Measurements from ENCODE around the gene AHNAK2.
"Not testable (repeated sequence)": the region's sequence is repeated elsewhere in the genome, so short reads cannot be mapped to it uniquely, and the experiment has no call there.

The AHNAK2 gene

DNA sequence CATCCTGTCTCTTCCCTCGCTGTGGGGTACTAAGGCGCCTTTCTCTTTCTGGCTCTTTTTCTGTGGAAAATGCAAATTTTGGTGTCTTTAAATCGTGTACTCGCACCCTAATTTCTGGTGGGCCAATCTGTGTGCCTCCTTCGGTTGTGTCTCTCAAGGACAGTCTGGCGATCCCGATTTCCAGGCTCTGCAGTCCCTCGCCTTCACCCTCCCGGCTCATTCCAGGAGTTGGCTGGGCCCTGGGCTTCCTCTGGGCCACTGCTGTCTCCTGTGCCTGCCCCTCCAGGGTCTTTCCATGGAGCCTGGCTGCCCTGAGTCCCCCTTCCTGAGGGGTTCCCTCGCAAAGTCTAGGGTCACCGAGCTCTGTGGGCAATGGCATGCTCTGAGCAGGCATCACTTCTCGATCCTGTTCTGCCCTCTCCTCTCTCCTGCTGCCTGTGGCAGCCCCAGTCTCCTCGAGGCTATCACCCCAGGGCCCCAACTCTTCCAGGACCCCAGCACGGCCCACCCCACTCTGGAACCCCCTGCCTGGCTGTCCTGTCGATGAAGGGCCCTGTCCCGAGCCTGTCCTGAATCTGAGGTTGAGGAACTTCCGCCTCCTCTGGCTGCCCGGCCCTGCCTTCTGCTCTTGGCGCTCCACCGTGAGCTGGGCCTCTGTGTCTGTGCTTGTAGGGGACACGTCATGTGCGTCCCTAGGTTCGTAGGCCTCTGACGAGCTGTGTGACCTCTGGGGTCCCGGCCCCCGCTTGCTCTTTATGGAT, 24.1 kb downstream of the AHNAK2 start:
- no peak for DNase-seq (ENCODE audit: low spot score)

DNA sequence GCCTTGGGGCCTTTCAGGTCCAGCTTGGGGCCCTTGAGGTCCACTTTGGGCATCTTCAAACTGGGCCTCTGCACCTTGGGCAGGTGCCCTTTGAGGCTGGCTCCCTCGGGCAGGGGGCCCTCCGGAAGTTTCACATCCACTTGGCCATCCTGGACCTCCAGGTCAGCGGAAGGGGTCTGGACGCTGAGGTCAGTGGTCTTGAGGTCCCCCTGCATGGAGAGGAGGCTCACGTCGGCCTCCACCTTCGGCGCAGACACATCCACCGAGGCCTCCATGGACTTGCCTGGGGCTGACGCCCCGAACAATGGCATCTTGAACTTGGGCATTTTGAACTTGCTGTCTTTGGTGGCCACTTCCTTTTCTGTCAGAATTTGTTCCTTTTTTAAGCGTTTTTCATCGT, 25.1 kb downstream of the AHNAK2 start:
- no peak for DNase-seq (ENCODE audit: low spot score)

GRCh38 chr14:104951863-104952657, 26.1 kb downstream of the AHNAK2 start:
- DNase-seq (ENCODE audit: low spot score): not testable (repeated sequence)

DNA sequence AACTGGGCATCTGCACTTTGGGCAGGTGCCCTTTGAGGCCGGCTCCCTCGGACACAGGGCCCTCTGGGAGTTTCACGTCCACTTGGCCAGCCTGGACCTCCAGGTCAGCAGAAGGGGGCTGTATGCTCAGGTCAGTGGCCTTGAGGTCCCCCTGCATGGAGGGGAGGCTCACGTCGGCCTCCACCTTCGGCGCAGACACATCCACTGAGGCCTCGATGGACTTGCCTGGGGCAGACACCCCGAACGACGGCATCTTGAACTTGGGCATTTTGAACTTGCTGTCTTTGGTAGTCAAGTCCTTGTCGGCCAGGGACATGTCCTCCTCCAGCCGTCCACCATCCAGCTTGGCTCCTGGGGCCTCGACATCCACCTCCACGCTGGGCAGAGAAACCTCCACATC, 27.5 kb downstream of the AHNAK2 start:
- DNase-seq (ENCODE audit: low spot score): not testable (repeated sequence)

DNA sequence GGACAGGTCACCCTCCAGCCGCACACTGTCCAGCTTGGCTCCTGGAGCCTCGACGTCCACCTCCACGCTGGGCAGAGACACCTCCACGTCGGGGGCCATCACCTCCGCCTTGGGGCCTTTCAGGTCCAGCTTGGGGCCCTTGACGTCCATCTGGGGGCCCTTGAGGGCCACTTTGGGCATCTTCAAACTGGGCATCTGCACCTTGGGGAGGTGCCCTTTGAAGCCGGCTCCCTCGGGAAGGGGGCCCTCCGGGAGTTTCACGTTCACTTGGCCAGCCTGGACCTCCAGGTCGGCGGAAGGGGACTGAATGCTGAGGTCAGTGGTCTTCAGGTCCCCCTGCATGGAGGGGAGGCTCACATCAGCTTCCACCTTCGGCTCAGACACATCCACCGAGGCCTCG, 28.2 kb downstream of the AHNAK2 start:
- DNase-seq (ENCODE audit: low spot score): no peak

GRCh38 chr14:104949406-104949955, 28.7 kb downstream of the AHNAK2 start:
- not testable (repeated sequence) for DNase-seq (ENCODE audit: low spot score)

DNA sequence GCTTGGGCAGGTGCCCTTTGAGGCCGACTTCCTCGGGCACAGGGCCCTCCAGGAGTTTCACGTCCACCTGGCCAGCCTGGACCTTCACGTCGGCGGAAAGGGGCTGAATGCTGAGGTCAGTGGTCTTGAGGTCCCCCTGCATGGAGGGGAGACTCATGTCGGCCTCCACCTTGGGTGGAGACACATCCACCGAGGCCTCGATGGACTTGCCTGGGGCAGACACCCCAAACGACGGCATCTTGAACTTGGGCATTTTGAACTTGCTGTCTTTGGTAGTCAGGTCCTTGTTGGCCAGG, 29.5 kb downstream of the AHNAK2 start:
- DNase-seq (ENCODE audit: low spot score): no peak

GRCh38 chr14:104947881-104948735, 30.1 kb downstream of the AHNAK2 start:
- not testable (repeated sequence) for DNase-seq (ENCODE audit: low spot score)

DNA sequence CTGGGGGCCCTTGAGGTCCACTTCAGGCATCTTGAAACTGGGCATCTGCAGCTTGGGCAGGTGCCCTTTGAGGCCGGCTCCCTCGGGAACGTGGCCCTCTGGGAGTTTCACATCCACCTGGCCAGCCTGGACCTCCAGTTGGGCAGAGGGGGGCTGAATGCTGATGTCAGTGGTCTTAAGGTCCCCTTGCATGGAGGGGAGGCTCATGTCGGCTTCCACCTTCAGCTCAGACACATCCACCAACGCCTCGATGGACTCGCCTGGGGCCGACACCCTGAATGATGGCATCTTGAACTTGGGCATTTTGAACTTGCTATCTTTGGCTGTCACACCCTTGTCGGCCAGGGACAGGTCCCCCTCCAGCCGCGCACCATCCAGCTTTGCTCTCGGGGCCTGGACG, 31.0 kb downstream of the AHNAK2 start:
- DNase-seq (ENCODE audit: low spot score): not testable (repeated sequence)

GRCh38 chr14:104945986-104946965, 31.9 kb downstream of the AHNAK2 start:
- DNase-seq (ENCODE audit: low spot score): not testable (repeated sequence)

DNA sequence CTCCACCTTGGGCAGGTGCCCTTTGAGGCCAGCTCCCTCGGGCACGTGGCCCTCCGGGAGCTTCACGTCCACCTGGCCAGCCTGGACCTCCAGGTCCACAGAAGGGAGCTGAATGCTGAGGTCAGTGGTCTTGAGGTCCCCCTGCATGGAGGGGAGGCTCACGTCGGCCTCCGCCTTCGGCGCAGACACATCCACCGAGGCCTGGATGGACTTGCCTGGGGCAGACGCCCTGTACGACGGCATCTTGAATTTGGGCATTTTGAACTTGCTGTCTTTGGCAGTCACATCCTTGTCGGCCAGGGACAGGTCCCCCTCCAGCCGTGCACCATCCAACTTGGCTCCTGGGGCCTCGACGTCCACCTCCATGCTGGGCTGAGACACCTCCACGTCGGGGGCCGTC, 32.9 kb downstream of the AHNAK2 start:
- not testable (repeated sequence) for DNase-seq (ENCODE audit: low spot score)

- not testable (repeated sequence) for DNase-seq (ENCODE audit: low spot score)
These were observed 33.6 kb downstream of the AHNAK2 start for GRCh38 chr14:104944436-104945205.

GRCh38 chr14:104944016-104944308, 34.2 kb downstream of the AHNAK2 start:
- not testable (repeated sequence) for DNase-seq (ENCODE audit: low spot score)

- not testable (repeated sequence) for DNase-seq (ENCODE audit: low spot score)
These were observed 34.8 kb downstream of the AHNAK2 start for GRCh38 chr14:104943216-104944015.

- DNase-seq (ENCODE audit: low spot score): no peak
These were observed 35.6 kb downstream of the AHNAK2 start for GRCh38 chr14:104942586-104942985.

- DNase-seq (ENCODE audit: low spot score): no peak
These were observed 36.4 kb downstream of the AHNAK2 start for GRCh38 chr14:104941508-104942365.

GRCh38 chr14:104940526-104941150, 37.5 kb downstream of the AHNAK2 start:
- no peak for DNase-seq (ENCODE audit: low spot score)
